ENCODE data around the gene NTRK3. TPM values are rescaled to one million over a fixed set of nuclear protein-coding genes. Genes with fewer than 3 reads are reported as not detected.

The NTRK3 gene
- total RNA-seq, 1 donor from 2014 or later = 11.8 TPM

DNA sequence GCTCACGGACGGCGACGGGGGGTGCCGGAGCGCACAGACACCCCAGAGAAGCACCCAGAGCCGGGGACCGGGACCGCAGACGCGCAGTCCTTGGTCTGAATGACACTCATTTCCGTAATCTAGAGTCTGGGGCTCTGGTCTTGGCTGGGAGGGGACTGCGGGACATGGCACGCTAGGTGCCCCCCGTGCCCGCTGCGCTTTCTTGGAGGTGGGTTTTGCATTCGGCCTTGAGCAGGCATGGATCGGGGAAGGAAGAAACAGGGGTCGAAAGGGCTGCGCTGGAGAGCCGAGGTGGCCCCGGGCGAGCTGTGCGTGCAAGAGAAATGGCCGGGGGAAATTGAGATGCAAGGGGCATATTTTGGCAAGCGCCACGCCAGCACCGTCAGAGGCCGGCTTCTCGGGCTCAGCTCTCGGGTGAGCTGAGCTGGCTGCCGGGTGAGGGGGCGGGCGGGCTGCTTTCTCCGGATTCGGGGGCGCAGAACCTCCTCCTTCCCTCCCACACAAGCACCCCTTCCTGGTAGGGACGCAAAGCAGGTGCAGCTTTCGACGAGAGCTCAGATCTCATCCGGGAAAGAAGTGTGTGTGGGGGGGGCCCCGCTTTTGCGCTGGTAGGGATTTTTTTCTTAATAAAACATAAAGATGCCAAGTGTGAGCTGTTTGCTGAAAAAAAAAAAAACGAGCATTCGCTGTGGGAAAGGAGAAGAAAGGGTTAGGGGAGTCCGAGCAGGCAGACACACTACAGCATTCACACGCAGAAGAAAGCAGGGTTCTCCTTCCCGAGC, 963 bp upstream of the NTRK3 start:
- no peak for DNase-seq (ENCODE audit: low spot score)

DNA sequence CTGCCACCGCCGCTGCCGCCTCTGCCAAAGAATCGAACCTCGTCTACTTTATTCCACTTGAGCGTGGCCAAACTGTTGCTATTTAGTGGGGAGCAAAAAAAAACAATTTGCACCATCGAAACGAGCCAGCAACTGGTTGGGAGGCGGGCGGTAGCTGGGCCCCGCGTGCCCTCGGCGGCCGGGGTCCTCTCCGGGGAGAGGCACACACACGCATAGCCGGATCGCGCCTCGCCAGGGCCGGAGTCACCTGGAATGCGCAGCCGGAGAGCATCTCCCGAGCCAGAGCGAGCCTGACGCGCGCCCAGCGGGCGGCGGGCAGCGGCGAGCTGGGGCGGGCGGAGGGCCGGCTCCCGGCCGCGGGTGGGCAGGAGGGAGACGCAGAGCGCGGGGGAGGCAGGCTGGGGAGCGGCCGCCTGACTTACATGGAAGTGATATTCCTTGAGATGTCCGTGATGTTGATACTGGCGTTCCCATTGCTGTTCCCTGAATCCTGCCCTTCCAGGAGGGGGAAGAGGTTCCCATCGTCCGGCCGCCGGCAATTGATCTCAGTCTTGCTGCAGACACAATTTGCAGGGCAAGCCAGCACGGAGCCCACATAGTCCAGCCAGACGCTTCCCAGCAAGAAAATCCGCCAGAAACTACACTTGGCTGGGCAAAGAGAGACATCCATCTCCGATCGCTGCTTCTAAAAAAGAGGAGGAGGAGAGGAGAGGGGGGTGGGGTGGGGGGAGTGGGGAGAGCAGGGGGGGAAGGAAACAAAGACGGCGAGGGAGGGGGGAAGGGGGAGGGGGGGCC, 858 bp downstream of the NTRK3 start:
- DNase-seq (ENCODE audit: low spot score) = no peak

DNA sequence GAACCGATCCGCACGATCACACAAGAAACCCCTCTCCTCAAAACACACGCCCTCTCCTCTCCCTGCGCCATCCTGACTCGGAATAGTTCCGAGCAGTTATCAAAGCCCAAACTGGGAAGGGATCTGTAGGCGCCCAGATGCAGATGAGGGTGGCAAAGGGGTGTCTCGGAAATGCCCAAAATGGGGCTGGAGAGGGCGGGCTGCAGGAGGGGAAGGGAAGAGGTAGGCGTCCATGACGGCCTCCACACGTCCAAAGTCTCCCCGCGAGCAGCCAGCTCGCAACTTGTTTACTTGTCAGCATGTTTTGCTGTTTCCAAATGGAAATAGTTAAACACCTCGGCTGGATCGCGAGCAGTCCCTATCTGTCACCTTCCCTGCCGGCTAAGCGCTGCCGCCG, 1.5 kb downstream of the NTRK3 start:
- no peak for DNase-seq (ENCODE audit: low spot score)

DNA sequence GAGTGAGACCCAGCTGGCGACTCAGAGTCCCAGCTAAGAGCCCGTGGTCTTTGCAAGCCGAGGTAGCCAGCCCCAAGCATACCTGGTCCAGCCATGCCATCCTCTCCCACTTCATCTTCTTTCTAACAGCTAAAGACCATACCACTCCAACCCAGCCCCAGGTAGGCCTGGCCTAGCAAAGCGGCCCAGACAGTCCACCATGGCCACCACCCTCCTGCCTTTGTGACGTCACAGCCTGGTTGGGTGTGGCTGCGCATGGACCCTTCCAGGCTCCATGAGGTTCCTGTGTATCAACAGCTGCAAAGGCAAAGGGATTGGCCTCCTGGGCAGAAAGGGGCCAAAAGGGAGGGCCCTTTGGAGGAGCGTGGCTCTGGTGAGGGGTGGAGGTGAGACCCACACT, 4.1 kb downstream of the NTRK3 start:
- DNase-seq (ENCODE audit: low spot score) = no peak

DNA sequence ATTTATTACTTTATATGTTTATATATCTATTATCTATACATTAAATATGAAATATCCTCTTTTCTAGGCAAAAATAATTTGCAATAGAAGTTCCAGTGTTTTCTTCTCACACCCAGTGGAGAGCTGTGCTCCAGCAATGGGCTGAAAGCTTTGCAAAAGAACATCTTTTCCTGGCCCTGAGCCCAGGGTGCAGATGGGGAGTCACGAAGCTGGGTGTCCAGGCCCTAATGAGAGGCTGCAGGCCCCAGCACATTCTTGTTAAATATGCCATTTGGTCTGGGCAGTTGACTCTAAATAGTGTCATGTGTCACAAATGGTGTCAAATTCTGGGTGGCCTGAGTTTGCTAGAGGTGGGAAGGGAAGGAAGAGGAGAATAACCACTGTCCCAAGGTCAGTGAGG, 5.7 kb downstream of the NTRK3 start:
- no peak for DNase-seq (ENCODE audit: low spot score)

DNA sequence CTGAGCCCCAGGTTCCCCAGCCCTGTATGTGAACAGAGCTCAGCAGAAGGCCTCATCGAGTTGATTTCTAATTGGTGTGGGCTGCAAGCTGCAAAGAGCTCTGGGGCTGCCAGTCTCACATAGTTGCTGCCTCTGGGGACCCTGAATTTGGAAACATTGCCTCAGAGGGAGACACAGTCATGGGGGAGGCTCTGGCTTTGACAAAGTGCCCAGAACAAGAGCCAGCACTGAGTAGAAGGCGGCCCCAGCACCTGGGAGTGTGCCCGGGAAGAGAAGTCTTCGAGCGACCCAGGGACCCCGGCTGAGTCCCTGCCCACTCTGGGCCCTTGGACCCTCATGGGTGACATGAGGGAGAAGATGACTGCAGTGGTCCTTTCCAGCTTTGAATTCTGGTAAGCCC, 7.3 kb downstream of the NTRK3 start:
- DNase-seq (ENCODE audit: low spot score) = no peak

DNA sequence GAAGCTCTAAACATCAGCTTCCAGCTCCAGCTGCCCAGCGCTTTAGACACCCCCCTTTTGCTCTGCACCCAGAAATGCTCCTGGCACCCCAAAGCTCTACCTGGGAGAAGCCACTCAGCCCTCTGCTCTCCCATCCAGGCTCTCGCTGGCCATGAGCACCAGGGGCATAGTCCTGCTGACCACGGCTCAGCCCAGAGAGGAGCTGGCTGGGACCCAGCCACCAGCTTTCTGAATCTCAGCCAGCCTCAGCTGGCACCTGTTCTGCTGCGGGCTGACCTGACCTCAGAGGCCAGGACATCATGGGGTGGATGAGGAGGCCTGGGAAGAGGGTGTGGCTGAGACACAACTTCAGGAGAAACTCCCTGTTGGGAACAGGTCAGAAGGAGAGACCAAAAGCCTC, 8.6 kb downstream of the NTRK3 start:
- DNase-seq (ENCODE audit: low spot score) = no peak

DNA sequence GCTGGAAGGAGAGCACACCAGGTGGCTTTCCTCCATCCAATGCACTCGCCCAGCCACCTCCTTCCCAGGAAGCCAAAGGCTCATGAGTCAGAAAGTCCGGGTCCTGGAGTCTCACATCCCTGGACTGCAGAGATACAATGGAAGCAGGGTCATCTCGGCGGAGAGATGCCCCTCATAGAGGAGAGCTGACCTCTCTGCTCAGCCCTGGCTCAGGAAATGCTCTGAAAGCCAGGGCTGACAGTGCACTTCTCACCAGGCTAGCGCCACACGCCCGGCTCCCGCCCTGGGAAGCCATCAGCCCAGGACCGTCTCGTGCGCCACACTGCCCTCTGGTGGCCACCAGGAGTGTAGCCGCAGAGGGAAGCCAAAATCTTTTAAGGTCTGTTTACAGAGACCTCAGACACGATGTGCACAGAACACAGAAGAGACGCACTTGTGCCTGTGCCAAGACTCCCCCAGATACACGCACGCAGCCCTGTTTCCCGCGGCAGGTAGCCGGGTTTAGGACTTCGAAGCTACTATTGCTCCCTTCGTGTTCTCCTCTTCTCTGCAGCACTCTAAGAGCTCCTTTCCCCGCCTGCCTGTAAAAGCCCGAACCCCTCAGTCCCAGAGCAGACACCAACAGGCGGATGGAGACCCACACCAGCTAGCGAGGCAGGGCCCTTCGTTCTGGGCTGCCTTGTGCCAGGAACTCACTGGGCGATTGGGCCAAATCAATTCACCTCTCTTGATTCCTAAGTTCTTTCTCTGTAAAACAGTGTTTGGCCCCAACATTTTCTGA, 9.7 kb downstream of the NTRK3 start:
- DNase-seq (ENCODE audit: low spot score) = peak; percentile 77

DNA sequence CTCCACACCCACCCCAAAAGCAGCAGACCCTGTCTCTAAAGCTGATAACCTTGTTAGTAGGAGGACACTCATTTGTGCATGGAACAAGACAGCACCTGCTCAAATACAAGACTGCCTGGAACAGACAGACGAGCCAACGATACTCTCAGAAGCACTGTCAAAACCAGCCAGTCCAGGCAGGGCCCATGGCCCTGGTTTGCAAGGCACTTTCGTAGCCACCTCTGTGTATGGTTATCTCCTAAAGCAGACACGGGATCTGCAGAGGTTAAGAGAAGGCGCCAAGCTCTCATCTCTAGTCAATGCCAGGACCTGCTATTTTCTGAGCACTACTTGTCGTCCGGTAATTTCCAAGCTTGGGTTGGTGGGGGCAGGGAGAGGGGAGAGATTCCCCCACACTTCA, 10.5 kb downstream of the NTRK3 start:
- DNase-seq (ENCODE audit: low spot score) = no peak

DNA sequence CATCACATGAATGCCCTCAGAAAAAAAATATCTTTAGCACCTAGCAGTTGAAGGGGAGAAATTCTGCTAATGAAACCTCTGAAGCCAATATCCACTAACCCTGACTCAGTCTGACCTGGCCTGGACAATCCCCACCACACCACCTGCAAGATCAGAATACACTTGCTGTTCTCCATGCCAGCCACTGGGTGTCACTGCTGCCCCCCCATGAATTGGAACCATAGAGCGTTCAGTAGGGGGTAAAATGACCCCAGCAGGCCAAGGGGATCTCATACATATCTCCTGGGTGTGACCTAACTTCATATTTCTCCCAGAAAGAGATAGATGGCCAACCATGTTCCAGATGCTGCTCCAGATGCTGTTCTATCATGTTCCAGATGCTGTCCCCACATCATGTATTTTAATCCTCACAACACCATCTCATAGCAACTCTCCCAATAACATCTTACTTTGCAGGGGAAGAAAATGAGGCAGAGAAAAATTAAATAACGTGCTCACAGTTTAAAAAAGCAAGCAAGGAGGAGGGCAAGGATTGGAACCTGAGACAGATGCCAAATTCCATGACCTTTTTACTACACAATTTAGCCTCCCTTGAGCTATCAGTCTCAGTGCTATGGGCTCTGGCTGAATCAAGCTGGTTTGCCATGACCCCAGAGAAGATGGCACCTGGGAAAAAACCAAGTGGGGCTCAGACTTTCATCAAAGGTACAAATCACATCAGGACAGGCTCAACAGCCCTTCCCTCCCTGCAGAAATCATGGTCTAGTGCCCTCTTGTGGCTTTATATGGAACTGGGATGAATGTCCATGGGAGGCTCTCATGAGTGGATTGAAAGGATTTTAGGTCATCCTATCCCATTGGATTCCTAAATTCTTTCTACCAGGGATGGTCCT, 12.4 kb downstream of the NTRK3 start:
- no peak for DNase-seq (ENCODE audit: low spot score)

DNA sequence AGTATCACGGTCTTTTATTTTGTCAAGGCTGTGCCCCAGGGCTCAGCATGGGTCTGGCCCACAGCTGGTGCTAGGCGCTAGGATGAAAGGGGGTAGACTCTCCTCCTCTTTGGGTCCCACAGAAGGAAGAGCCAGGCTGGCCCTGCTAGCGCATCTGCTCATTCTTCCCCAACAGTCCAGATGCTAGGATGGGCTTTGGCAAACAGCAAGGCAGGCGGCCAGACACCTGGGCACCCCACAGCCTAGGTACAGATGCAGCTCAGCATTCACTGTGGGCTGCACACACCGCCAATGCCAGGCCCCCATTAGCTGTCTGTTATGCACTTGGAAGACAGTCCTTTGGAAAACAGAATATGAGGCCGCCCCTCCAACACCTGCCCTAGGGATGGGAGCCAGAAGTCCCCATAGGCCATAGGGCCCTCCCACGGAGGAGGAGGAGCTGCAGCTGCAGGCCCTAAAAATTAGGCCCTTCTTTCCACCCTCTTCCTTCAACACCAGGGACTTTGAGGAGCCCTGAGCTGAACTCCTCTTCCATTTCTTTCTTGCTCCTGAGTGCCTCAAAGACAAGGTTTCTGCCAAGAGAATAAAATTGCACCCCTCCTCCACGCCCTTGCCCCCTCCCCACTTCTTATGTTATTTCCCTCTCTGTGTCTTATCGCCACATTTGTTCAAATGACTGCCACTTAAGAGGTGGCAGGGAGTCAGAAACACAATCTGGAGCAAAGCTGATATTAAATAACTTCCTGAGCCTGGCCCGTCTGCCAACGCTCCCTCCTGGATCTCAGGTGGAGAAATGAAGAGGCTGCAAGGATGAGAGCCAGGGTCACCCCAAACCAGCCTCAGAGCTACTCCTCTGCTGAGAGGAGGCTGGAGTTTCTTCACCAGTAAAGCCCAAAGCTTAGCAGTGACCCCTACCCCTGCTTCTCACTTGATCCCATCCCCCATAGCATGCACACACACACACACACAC, 13.7 kb downstream of the NTRK3 start:
- DNase-seq (ENCODE audit: low spot score) = no peak

DNA sequence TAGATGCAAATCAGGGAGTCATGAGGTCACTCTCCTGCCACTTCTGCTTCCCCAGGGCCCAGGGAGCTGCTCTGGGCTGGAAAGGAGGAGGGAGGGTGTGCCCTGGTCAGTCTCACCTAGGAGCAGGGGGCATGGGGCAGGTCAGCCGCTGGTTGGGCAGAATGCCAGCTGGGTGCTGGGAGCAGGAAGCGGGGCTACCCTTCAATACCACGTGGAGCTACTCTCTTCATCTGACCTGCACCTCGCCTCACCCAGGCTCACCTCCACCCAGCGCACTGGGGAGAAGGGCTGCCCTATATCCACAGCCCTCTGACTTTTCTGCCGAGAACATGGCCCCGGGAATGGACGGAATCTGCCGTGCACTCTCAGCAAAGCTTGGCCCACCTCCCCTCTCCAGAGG, 15.1 kb downstream of the NTRK3 start:
- no peak for DNase-seq (ENCODE audit: low spot score)

DNA sequence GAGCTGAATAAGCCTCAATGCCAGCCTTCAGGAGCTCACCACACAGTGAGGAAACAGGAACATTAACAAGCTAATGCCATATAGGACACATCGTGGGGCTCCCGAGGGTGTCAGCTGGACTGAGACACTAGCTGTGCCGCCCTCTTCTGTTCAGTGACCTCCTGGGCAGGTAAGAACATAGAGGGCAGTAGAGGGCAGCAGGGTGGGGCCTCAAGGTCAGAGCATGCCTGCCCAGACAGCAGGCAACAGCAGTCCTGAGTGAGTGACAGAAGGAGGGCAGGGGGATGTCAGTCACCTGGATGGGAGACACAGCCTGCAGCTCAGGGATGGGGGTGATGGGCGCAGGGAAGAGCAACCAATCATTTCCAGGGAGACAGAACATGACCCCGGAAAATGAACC, 15.5 kb downstream of the NTRK3 start:
- DNase-seq (ENCODE audit: low spot score) = no peak

DNA sequence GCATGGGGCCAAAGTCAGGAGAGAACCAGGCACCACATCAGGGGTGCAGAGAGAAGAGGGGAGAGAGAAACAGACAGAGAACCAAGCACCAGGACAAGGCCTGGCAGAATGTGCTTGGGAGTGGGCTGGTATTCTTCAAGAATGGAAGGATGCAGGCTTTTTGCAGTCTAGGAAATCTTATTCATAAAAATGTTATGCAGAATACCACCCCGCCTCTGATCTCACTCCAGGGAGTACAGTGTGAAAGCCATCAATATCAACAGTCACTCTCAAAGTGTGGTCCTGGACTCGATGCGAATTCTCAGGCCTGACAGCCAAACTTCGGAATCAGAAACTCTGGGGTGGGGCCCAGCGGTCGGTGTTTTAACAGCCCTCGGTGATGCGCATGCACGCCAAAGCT, 16.9 kb downstream of the NTRK3 start:
- DNase-seq (ENCODE audit: low spot score) = no peak

DNA sequence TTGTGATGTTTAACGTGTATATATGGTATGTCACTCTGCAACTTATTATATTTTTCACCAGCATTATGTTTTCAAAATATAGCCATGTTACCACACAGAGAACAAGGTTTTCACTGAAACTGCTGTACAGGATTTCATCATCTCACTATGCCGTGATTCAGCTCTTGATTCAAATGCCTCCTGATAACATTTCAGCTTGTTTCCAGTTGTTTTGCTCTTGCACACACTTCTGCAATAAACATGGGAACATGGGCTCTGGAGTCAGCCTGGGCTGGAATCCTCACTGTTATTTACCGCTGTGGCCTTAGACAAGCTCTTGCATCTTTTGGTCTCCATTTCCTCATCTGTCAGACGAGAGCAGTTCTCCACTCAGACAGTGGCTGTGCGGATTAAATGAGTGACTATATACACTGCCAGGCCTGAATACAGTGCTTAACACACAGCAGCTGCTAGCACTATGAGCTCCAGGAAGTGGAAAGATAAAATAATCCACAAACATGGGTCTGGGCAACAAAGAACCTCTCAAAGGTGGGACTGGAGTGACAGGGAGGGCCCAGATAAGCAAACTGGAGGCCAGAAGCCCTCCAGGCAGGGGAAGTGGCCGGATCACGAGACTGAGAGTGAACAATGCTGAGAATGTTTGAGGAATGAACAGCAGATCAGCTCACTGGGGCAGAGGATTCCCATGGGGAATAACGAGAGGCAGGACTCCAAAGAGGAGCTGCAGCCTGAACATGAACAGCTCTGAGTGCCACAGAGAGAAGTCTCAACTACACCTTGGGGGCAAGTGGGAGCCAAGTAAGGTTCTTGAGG, 17.7 kb downstream of the NTRK3 start:
- DNase-seq (ENCODE audit: low spot score) = no peak

DNA sequence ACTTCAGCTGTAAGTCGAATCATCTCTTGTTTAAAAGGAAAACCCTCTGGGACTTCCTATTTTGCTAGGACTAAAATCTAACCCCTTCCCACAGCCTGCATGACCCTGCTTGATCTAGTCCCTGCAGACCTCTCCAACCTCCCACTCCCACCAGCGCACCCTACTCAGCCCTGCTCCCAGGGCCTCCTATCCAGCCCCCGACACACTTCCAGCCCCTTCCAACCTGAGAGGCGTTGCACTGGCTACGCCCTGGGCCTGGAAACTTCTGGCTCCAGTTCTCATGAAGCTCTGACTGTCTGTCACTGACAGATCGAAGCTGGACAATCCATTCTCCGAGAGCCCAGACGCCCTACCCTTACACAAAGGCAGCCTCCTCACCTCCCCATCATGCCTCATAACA, 21.8 kb downstream of the NTRK3 start:
- no peak for DNase-seq (ENCODE audit: low spot score)

DNA sequence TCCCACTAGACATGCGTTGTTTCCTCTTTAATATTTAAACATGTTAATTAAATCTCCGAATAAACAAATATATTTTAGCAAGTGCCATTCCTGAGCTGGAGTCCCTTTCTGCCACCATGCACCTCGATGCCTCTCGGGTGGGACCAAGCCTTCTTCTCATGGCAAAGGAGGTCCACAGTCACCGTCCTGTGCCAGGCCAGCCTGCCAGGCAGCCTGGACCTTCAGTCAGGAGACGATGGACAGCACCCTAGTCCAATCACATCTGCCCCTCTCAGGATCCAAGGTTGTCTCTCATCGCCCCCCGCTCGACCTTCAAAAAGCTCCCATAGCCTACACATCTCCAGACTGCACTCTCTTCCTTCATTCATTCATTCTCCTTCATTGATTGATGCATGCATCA, 22.6 kb downstream of the NTRK3 start:
- no peak for DNase-seq (ENCODE audit: low spot score)

DNA sequence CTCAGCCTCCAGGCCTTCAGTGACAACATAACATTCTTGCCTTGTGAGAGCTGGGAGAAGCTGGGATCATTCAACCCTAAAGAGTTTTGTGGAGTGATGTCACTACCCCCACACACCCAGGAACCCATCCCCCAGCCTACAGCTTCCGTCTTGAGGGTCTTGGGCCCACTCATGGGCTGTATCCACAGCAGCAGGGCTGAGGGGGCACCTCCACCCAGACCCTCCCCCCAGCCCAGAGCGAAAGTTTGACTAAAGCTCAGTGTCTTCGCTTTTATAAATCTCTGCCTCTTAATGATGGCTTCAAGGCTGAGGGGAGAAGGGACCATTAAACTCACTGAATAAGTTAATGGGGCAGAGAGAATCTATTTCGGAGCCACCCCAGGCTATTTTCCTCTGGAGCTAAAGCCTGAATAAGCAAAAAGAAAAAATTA, 23.8 kb downstream of the NTRK3 start:
- no peak for DNase-seq (ENCODE audit: low spot score)

DNA sequence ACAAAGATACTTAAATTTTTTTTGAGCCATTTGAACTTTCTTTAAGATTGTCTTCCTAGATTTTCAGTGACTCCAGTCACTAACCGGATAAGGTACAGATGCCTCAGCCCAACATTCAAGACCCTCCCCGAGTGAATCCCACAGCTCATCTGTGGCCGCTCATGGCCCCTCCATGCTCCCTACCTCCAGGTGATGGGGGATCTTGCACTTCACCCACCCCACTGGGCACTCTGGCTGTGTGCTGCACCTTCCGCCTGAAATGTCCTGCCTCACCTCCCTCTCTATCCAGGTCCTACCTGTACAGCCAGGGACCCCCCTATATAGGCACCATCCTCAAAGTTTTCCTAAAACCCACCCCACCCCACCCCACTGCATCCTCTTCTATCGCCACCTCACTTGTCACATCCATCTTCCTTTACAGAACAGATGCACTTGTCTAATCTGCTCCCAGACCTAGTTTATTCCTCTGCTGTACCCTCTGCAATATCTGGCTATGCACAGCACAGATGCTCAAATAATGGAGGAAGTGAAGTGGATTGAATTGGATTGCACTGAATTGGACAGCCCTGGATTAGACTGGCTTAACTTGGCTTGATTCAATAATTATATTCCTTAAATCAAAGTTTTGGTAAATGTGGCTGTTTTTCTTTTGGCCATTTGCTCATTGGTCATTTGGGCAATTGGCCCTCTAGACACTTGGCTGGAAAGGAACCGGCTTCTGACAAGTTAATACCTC, 24.5 kb downstream of the NTRK3 start:
- DNase-seq (ENCODE audit: low spot score) = no peak
